ENCODE measurements around the gene GPSM1. TPM values are rescaled to one million over a fixed set of nuclear protein-coding genes. Genes with fewer than 3 reads are reported as not detected.

GPSM1 gene
- total and polyA plus RNA-seq, 2 experiments from 2014 or later, result 25.5 to 30.0 TPM

DNA sequence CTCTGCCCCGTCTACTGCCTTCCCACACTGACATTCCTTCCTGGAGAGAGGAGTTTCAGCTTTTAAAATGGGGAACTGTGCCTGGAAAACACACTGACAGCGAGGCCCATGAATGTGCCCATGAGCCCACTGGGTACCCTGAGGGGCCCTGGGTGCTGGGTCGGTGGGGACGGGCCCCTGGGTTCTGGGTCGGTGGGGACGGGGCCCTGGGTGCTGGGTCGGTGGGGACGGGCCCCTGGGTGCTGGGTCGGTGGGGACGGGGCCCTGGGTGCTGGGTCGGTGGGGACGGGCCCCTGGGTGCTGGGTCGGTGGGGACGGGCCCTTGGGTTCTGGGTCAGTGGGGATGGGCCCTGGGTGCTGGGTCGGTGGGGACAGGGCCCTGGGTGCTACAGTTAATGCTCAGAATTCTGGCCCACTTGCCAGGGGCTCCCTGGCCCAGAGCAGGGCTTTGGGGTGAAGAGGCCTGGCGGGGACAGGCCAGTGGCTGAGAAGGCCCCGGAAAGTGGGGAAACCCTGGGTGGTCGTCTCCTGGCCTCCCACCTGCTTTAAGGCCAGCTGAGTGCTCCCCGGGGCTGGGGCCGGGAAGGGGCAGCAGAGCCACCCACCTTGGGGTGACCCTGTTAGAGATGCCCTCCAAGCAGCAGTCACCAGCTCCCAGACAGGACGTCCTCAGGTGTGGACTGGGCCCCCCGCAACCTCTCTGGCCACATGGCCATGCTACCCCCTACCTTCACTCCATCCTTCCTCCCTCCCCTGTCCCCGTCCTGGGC lies 2.5 kb downstream of the GPSM1 start:
- peaks cover 37% of the 10 kb centered on the region for H4K20me1 ChIP-seq (ENCODE audit: insufficient read depth, poor library complexity, severe bottlenecking)
- peaks cover 54% of the 10 kb centered on the region for H3K79me2 ChIP-seq

DNA sequence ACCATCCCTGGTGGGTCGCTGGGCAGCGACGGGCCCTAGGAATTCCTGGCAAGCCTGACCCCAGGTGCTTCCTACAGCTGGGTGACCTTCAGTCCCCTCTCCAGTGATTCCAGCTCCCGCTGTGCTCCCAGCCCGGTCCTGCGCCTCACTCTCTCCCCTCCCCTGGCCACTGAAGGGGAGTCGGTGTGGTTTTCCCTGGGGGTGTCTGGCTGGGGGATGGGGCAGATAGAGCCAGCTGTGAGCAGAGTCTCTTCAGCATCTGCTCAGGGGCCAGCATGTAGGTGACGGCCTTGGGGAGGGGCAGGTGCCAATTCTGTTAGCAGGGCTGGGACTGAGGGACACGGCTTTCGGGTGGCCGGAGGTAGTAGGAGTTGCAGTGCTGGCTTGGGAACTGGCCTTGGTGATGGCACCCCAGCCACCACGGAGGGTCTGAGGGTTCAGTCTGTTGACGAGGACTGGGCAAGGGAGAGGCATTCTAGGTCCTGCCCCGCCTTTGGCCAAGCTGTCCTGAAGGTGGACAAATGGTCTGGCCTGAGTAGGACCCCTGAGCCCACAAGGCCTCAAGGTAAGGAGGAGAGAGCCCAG lies 3.2 kb downstream of the GPSM1 start:
- Histone ChIP-seq H3K9me2 (replicated peaks; ENCODE audit: insufficient read depth) (no peaks in the 10 kb centered on the region), H3K9me3 (ENCODE audit: low read depth) (no peaks in the 10 kb centered on the region), H3K27me3 (no peaks in the 10 kb centered on the region), H3K4me1 (ENCODE audit: insufficient read depth) (peaks cover 27% of the 10 kb centered on the region), H2AFZ (no peak overlapping the region), H3K4me2 (no peak overlapping the region), H3K4me3 (no peak overlapping the region), H3K27ac (no peak overlapping the region), H3K36me3 (replicated peaks; ENCODE audit: insufficient read depth, low read depth) (no peaks in the 10 kb centered on the region), H4K20me1 (ENCODE audit: insufficient read depth, poor library complexity, severe bottlenecking) (peaks cover 37% of the 10 kb centered on the region), H3K79me2 (peaks cover 54% of the 10 kb centered on the region)
- WGBS (ENCODE audit: low lambda C conversion rate, missing lambda C conversion rate), result 87% methylated on average over 13 of the region's 14 CpGs
- DNase-seq (ENCODE audit: low spot score), result no peak
- TF ChIP-seq, protein P1, sequence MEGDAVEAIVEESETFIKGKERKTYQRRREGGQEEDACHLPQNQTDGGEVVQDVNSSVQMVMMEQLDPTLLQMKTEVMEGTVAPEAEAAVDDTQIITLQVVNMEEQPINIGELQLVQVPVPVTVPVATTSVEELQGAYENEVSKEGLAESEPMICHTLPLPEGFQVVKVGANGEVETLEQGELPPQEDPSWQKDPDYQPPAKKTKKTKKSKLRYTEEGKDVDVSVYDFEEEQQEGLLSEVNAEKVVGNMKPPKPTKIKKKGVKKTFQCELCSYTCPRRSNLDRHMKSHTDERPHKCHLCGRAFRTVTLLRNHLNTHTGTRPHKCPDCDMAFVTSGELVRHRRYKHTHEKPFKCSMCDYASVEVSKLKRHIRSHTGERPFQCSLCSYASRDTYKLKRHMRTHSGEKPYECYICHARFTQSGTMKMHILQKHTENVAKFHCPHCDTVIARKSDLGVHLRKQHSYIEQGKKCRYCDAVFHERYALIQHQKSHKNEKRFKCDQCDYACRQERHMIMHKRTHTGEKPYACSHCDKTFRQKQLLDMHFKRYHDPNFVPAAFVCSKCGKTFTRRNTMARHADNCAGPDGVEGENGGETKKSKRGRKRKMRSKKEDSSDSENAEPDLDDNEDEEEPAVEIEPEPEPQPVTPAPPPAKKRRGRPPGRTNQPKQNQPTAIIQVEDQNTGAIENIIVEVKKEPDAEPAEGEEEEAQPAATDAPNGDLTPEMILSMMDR (IDR thresholded peaks at IDR 0.05; ENCODE audit: poor library complexity), result no peak
- TF ChIP-seq EZH2 (IDR thresholded peaks at IDR 0.05; ENCODE audit: borderline replicate concordance) (no peak), EZH2phosphoT487 (IDR thresholded peaks at IDR 0.05; ENCODE audit: low read depth, severe bottlenecking, unreplicated experiment) (no peak)

More for the DNA sequence above, 2.5 kb downstream of the GPSM1 start:
- Histone ChIP-seq H3K4me3 (no peak overlapping the region), H2AFZ (no peak overlapping the region), H3K9me3 (ENCODE audit: low read depth) (no peaks in the 10 kb centered on the region), H3K4me1 (ENCODE audit: insufficient read depth) (peaks cover 27% of the 10 kb centered on the region), H3K4me2 (peak overlapping the region; percentile 98), H3K27ac (peak overlapping the region; percentile 94), H3K36me3 (replicated peaks; ENCODE audit: insufficient read depth, low read depth) (no peaks in the 10 kb centered on the region), H3K9me2 (replicated peaks; ENCODE audit: insufficient read depth) (no peaks in the 10 kb centered on the region), H3K27me3 (no peaks in the 10 kb centered on the region)
- WGBS (ENCODE audit: low lambda C conversion rate, missing lambda C conversion rate), result 86% methylated on average over 13 of the region's 23 CpGs
- DNase-seq (ENCODE audit: low spot score), result no peak
- TF ChIP-seq, protein P1 (IDR thresholded peaks at IDR 0.05; ENCODE audit: poor library complexity), result no peak
- TF ChIP-seq EZH2 (IDR thresholded peaks at IDR 0.05; ENCODE audit: borderline replicate concordance) (no peak), EZH2phosphoT487 (IDR thresholded peaks at IDR 0.05; ENCODE audit: low read depth, severe bottlenecking, unreplicated experiment) (no peak)

DNA sequence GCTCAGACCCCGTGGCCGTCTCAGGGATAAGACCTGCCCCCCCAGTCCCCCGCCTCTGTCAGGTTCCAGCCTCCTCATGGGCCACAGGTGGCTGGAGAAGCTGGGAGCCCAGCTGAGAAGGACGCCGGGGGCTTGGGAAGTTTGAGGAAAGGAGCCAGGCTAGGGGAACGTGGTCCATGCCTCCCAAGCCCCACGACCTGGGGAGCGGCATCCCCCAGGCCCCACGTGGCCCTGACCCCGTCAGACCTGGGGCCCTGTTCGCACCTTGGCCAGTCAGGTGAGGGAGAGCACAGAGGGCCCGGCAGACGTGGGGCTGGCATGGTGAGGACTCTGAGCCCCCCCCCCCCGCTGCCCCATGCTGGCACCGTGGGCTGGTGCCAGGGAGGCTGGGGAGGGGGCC lies 3.7 kb downstream of the GPSM1 start:
- TF ChIP-seq, protein P1 (IDR thresholded peaks at IDR 0.05; ENCODE audit: poor library complexity), result no peak
- no peak for TF ChIP-seq EZH2phosphoT487 (IDR thresholded peaks at IDR 0.05; ENCODE audit: low read depth, severe bottlenecking, unreplicated experiment)
- TF ChIP-seq EZH2 (IDR thresholded peaks at IDR 0.05; ENCODE audit: borderline replicate concordance), result no peak
- no peaks in the 10 kb centered on the region for H3K9me2 ChIP-seq (replicated peaks; ENCODE audit: insufficient read depth)
- H3K36me3 ChIP-seq (replicated peaks; ENCODE audit: insufficient read depth, low read depth), result no peaks in the 10 kb centered on the region
- peaks cover 54% of the 10 kb centered on the region for H3K79me2 ChIP-seq
- no peak overlapping the region for H3K4me3 ChIP-seq
- H3K27me3 ChIP-seq, result no peaks in the 10 kb centered on the region
- no peak overlapping the region for H3K27ac ChIP-seq
- peaks cover 22% of the 10 kb centered on the region for H3K4me1 ChIP-seq (ENCODE audit: insufficient read depth)
- no peak overlapping the region for H3K4me2 ChIP-seq
- 90% methylated on average over 6 of the region's 15 CpGs for WGBS (ENCODE audit: low lambda C conversion rate, missing lambda C conversion rate)
- H4K20me1 ChIP-seq (ENCODE audit: insufficient read depth, poor library complexity, severe bottlenecking), result peaks cover 37% of the 10 kb centered on the region
- H2AFZ ChIP-seq, result no peak overlapping the region
- no peaks in the 10 kb centered on the region for H3K9me3 ChIP-seq (ENCODE audit: low read depth)
- no peak for DNase-seq (ENCODE audit: low spot score)
